WTC11 (cell line): ENCODE measurements around the gene GNAI3. TPM values are rescaled to one million over a fixed set of nuclear protein-coding genes. Genes with fewer than 3 reads are reported as not detected.

Experiments
- ATF6 ChIP-seq: sonication (generic); formaldehyde crosslinking; IDR thresholded peaks from 2 replicates; pipeline ENCODE4 v1.8.1; 2023; ENCODE audit warnings: mild to moderate bottlenecking, missing genetic modification reagents
- CDX4 ChIP-seq: fragments of 250-450 bp; sonication (Bioruptor Pico); IDR thresholded peaks from 2 replicates; pipeline ENCODE4 v1.9.0; 2021; ENCODE audit warnings: moderate library complexity, mild to moderate bottlenecking, inconsistent platforms, borderline replicate concordance
- E2F5 ChIP-seq: sonication (generic); formaldehyde crosslinking; IDR thresholded peaks from 2 replicates; pipeline ENCODE4 v1.8.1; 2022; ENCODE audit warnings: mild to moderate bottlenecking, moderate library complexity, missing genetic modification reagents
- FOXK1 ChIP-seq: sonication (generic); formaldehyde crosslinking; IDR thresholded peaks from 2 replicates; pipeline ENCODE4 v1.8.0; 2022; ENCODE audit warnings: mild to moderate bottlenecking, moderate library complexity, missing genetic modification reagents
- GRHL2 ChIP-seq: fragments of 250-450 bp; sonication (Bioruptor Pico); IDR thresholded peaks from 2 replicates; pipeline ENCODE4 v1.8.0; 2022; ENCODE audit warnings: mild to moderate bottlenecking, moderate library complexity; ENCODE audit not compliant: insufficient replicate concordance, severe bottlenecking
- HMGA2 ChIP-seq: fragments of 250-450 bp; sonication (Bioruptor Pico); IDR thresholded peaks from 2 replicates; pipeline ENCODE4 v1.4.0; 2021; ENCODE audit warnings: mild to moderate bottlenecking, moderate library complexity
- KAT7 ChIP-seq: sonication (generic); formaldehyde crosslinking; IDR thresholded peaks from 2 replicates; pipeline ENCODE4 v1.8.1; 2023; ENCODE audit warnings: missing genetic modification reagents, mild to moderate bottlenecking, borderline replicate concordance
- MXD4 ChIP-seq: fragments of 250-450 bp; sonication (Bioruptor Pico); IDR thresholded peaks from 2 replicates; pipeline ENCODE4 v1.8.0; 2021; ENCODE audit warnings: mild to moderate bottlenecking, moderate library complexity, borderline replicate concordance
- MYBL2 ChIP-seq: sonication (generic); formaldehyde crosslinking; IDR thresholded peaks from 2 replicates; pipeline ENCODE4 v1.8.1; 2023; ENCODE audit warnings: mild to moderate bottlenecking, moderate library complexity, missing genetic modification reagents
- NFATC4 ChIP-seq: fragments of 250-450 bp; sonication (Bioruptor Pico); IDR thresholded peaks from 2 replicates; pipeline ENCODE4 v1.9.0; 2021; ENCODE audit warnings: mild to moderate bottlenecking
- NR1H2 ChIP-seq: sonication (generic); formaldehyde crosslinking; IDR thresholded peaks from 2 replicates; pipeline ENCODE4 v1.9.0; 2021; ENCODE audit warnings: mild to moderate bottlenecking, moderate library complexity, missing genetic modification reagents
- OVOL2 ChIP-seq: fragments of 250-450 bp; sonication (Bioruptor Pico); IDR thresholded peaks from 2 replicates; pipeline ENCODE4 v1.9.0; 2021; ENCODE audit warnings: mild to moderate bottlenecking, borderline replicate concordance
- RELA ChIP-seq: sonication (generic); formaldehyde crosslinking; IDR thresholded peaks from 2 replicates; pipeline ENCODE4 v1.8.1; 2022; ENCODE audit warnings: missing genetic modification reagents, mild to moderate bottlenecking, borderline replicate concordance
- RORB ChIP-seq: fragments of 250-450 bp; sonication (Bioruptor Pico); IDR thresholded peaks from 2 replicates; pipeline ENCODE4 v1.9.0; 2021; ENCODE audit warnings: mild to moderate bottlenecking
- SMAD4 ChIP-seq: sonication (generic); formaldehyde crosslinking; IDR thresholded peaks from 2 replicates; pipeline ENCODE4 v1.8.0; 2022; ENCODE audit warnings: mild to moderate bottlenecking, missing genetic modification reagents
- USF2 ChIP-seq: sonication (generic); formaldehyde crosslinking; IDR thresholded peaks from 2 replicates; pipeline ENCODE4 v1.8.1; 2023; ENCODE audit warnings: mild to moderate bottlenecking, missing genetic modification reagents, moderate library complexity
- ZBTB21 ChIP-seq: sonication (generic); formaldehyde crosslinking; IDR thresholded peaks from 2 replicates; pipeline ENCODE4 v1.8.1; 2023; ENCODE audit warnings: mild to moderate bottlenecking, missing genetic modification reagents, borderline replicate concordance
- ZNF232 ChIP-seq: sonication (generic); formaldehyde crosslinking; IDR thresholded peaks from 2 replicates; pipeline ENCODE4 v1.8.0; 2022; ENCODE audit warnings: mild to moderate bottlenecking, missing genetic modification reagents
- ZNF281 ChIP-seq: sonication (generic); formaldehyde crosslinking; IDR thresholded peaks from 2 replicates; pipeline ENCODE4 v1.8.0; 2023; ENCODE audit warnings: mild to moderate bottlenecking, missing genetic modification reagents
- ZNF396 ChIP-seq: fragments of 250-450 bp; sonication (Bioruptor Pico); IDR thresholded peaks from 2 replicates; pipeline ENCODE4 v1.8.0; 2021; ENCODE audit warnings: mild to moderate bottlenecking, moderate library complexity, borderline replicate concordance
- total RNA-seq: library from RNA; stranded (reverse); gene quantifications from 3 replicates; pipeline ENCODE4 v1.2.3, GENCODE V29; 2021
- TF ChIP-seq, protein P1 (sequence below): sonication (generic); formaldehyde crosslinking; IDR thresholded peaks from 2 replicates; pipeline ENCODE4 v1.8.1; 2023; ENCODE audit warnings: mild to moderate bottlenecking, missing genetic modification reagents, moderate library complexity
- TF ChIP-seq, protein P2 (sequence below): sonication (generic); formaldehyde crosslinking; IDR thresholded peaks from 2 replicates; pipeline ENCODE4 v1.8.0; 2022; ENCODE audit warnings: mild to moderate bottlenecking, missing genetic modification reagents
- TF ChIP-seq, protein P3 (sequence below): sonication (generic); formaldehyde crosslinking; IDR thresholded peaks from 2 replicates; pipeline ENCODE4 v1.8.1; 2023; ENCODE audit warnings: mild to moderate bottlenecking, missing genetic modification reagents, borderline replicate concordance

Gene GNAI3
- total RNA-seq, 1 experiment from 2014 or later, result 7.2 TPM

GRCh38 chr1:109619576-109620400 is 71.4 kb downstream of the GNAI3 start, which contains the start of the genes AMPD2 and GNAT2 (continued):
- TF ChIP-seq, protein P1, sequence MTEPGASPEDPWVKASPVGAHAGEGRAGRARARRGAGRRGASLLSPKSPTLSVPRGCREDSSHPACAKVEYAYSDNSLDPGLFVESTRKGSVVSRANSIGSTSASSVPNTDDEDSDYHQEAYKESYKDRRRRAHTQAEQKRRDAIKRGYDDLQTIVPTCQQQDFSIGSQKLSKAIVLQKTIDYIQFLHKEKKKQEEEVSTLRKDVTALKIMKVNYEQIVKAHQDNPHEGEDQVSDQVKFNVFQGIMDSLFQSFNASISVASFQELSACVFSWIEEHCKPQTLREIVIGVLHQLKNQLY, result no peak
- TF ChIP-seq ZNF396 (CRISPR knock-in tag) (no peak), OVOL2 (CRISPR knock-in tag) (no peak), RELA (CRISPR knock-in tag) (no peak), GRHL2 (CRISPR knock-in tag) (no peak), MXD4 (CRISPR knock-in tag) (no peak), ZNF281 (no peak), SMAD4 (CRISPR knock-in tag) (no peak), USF2 (CRISPR knock-in tag) (peak; percentile 86), FOXK1 (CRISPR knock-in tag) (peak; percentile 61; the same call in 1 of the 2 replicates), KAT7 (CRISPR knock-in tag) (no peak), ATF6 (CRISPR knock-in tag) (no peak), HMGA2 (no peak), CDX4 (no peak), E2F5 (CRISPR knock-in tag) (no peak), ZBTB21 (CRISPR knock-in tag) (no peak), NFATC4 (CRISPR knock-in tag) (no peak), ZNF232 (CRISPR knock-in tag) (no peak), RORB (CRISPR knock-in tag) (no peak), MYBL2 (CRISPR knock-in tag) (peak; percentile 58; the same call in 1 of the 2 replicates), NR1H2 (CRISPR knock-in tag) (no peak)
- TF ChIP-seq, protein P2, sequence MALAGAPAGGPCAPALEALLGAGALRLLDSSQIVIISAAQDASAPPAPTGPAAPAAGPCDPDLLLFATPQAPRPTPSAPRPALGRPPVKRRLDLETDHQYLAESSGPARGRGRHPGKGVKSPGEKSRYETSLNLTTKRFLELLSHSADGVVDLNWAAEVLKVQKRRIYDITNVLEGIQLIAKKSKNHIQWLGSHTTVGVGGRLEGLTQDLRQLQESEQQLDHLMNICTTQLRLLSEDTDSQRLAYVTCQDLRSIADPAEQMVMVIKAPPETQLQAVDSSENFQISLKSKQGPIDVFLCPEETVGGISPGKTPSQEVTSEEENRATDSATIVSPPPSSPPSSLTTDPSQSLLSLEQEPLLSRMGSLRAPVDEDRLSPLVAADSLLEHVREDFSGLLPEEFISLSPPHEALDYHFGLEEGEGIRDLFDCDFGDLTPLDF (CRISPR knock-in tag), result no peak
- TF ChIP-seq, protein P3, sequence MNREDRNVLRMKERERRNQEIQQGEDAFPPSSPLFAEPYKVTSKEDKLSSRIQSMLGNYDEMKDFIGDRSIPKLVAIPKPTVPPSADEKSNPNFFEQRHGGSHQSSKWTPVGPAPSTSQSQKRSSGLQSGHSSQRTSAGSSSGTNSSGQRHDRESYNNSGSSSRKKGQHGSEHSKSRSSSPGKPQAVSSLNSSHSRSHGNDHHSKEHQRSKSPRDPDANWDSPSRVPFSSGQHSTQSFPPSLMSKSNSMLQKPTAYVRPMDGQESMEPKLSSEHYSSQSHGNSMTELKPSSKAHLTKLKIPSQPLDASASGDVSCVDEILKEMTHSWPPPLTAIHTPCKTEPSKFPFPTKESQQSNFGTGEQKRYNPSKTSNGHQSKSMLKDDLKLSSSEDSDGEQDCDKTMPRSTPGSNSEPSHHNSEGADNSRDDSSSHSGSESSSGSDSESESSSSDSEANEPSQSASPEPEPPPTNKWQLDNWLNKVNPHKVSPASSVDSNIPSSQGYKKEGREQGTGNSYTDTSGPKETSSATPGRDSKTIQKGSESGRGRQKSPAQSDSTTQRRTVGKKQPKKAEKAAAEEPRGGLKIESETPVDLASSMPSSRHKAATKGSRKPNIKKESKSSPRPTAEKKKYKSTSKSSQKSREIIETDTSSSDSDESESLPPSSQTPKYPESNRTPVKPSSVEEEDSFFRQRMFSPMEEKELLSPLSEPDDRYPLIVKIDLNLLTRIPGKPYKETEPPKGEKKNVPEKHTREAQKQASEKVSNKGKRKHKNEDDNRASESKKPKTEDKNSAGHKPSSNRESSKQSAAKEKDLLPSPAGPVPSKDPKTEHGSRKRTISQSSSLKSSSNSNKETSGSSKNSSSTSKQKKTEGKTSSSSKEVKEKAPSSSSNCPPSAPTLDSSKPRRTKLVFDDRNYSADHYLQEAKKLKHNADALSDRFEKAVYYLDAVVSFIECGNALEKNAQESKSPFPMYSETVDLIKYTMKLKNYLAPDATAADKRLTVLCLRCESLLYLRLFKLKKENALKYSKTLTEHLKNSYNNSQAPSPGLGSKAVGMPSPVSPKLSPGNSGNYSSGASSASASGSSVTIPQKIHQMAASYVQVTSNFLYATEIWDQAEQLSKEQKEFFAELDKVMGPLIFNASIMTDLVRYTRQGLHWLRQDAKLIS (CRISPR knock-in tag), result no peak
